Naive thymus-derived CD4-positive, alpha-beta T cell (primary cell): ENCODE data around the gene MCC. TPM values are rescaled to one million over a fixed set of nuclear protein-coding genes. Genes with fewer than 3 reads are reported as not detected.
A peak's percentile ranks its signal among the peaks of the same experiment; 100 is the strongest.

Experiments used
- ATAC-seq: fragments of 150-1000 bp; cut with Tn5 transposase; 2 replicates; pipeline ENCODE4 v1.10.0; 2021; ENCODE audit warnings: mild to moderate bottlenecking, moderate library complexity
- CTCF ChIA-PET: fragments of 350-600 bp; sonication (Branson Sonifier 250); formaldehyde crosslinking; loops from one replicate; lab custom pipeline; 2021; ENCODE audit warnings: antibody characterized with exemption; lab: Charles Lee
- POLR2A ChIA-PET: fragments of 350-600 bp; sonication (Branson Sonifier 250); formaldehyde crosslinking; loops from one replicate; lab custom pipeline; 2021; ENCODE audit warnings: antibody characterized with exemption, inconsistent platforms; lab: Charles Lee
- DNase-seq, 9 donors: peaks; one replicate each; pipeline versions ENCODE4 v3.0.0 to v3.0.0-alpha.2; 2020 to 2022; ENCODE audit warnings: mixed read lengths in 1 of 9
- H3K27ac ChIP-seq: one replicate; pipeline ENCODE4 v1.7.0; 2013; ENCODE audit warnings: mild to moderate bottlenecking, low read depth, low read length, moderate library complexity
- H3K27me3 ChIP-seq, 2 donors: one replicate each; pipeline ENCODE4 v1.7.0; 2013; ENCODE audit warnings: low read length in 2 of 2, mild to moderate bottlenecking in 2 of 2, moderate library complexity in 2 of 2; ENCODE audit not compliant: control insufficient read depth in 2 of 2, insufficient read depth in 2 of 2
- H3K36me3 ChIP-seq, 3 experiments: 1 replicate in 2 of 3; 2 replicates in 1 of 3; pipeline ENCODE4 v1.7.0; 2013; ENCODE audit warnings: low read length in 3 of 3, mild to moderate bottlenecking in 3 of 3, moderate library complexity in 1 of 3; ENCODE audit not compliant: insufficient read depth in 3 of 3, control insufficient read depth in 2 of 3
- H3K4me1 ChIP-seq, 2 donors: one replicate each; pipeline ENCODE4 v1.7.0; 2013; ENCODE audit warnings: low read length in 2 of 2, mild to moderate bottlenecking in 2 of 2, moderate library complexity in 1 of 2; ENCODE audit not compliant: control insufficient read depth in 2 of 2, insufficient read depth in 2 of 2
- H3K4me3 ChIP-seq: 2 replicates; pipeline ENCODE4 v1.7.0; 2013; ENCODE audit warnings: mild to moderate bottlenecking, low read length
- H3K9me3 ChIP-seq, 3 experiments: 1 replicate in 2 of 3; 2 replicates in 1 of 3; pipeline ENCODE4 v1.7.0; 2013; ENCODE audit warnings: low read length in 3 of 3; ENCODE audit not compliant: control insufficient read depth in 2 of 3
- H3K27ac Mint-ChIP-seq, 9 donors: one replicate each; pipeline ENCODE4 v1.8.0; 2020 to 2022; ENCODE audit warnings: mixed read lengths in 9 of 9, mild to moderate bottlenecking in 8 of 9, moderate library complexity in 5 of 9, inconsistent platforms in 2 of 9
- H3K27me3 Mint-ChIP-seq, 5 donors: one replicate each; pipeline ENCODE4 v1.8.0; 2021 to 2022; ENCODE audit warnings: mixed read lengths in 5 of 5, mild to moderate bottlenecking in 1 of 5
- H3K36me3 Mint-ChIP-seq, 5 donors: one replicate each; pipeline ENCODE4 v1.8.0; 2020 to 2022; ENCODE audit warnings: mixed read lengths in 5 of 5, mild to moderate bottlenecking in 3 of 5, inconsistent platforms in 1 of 5
- H3K4me1 Mint-ChIP-seq, 7 donors: one replicate each; pipeline ENCODE4 v1.8.0; 2020 to 2022; ENCODE audit warnings: mixed read lengths in 7 of 7, mild to moderate bottlenecking in 3 of 7, inconsistent platforms in 1 of 7
- H3K4me3 Mint-ChIP-seq, 10 donors: one replicate each; pipeline ENCODE4 v1.8.0; 2020 to 2022; ENCODE audit warnings: mild to moderate bottlenecking in 10 of 10, mixed read lengths in 10 of 10, moderate library complexity in 6 of 10, inconsistent platforms in 2 of 10
- H3K9me3 Mint-ChIP-seq, 11 donors: one replicate each; pipeline ENCODE4 v1.8.0; 2020 to 2022; ENCODE audit warnings: mixed read lengths in 11 of 11, mild to moderate bottlenecking in 4 of 11, inconsistent platforms in 1 of 11, moderate library complexity in 1 of 11
- intact Hi-C, 2 donors: fragments of 100-400 bp; cut with micrococcal nuclease; formaldehyde crosslinking; loops; one replicate each; pipeline ENCODE4 v1.15.1; 2023
- polyA plus RNA-seq, 2 donors: library from polyadenylated mRNA; unstranded; fragments of 300-500 nt; fragmentation: Illumina TruSeq; gene quantifications; one replicate each; pipeline ENCODE4 v1.2.3, GENCODE V29; 2021
- total RNA-seq, 6 experiments: library from RNA in 5 of 6; stranded (reverse) in 5 of 6; gene quantifications; 1 replicate in 5 of 6; 2 replicates in 1 of 6; pipeline ENCODE4 v1.2.3 and lab custom pipeline; 2021 to 2026

Gene MCC
- total and polyA plus RNA-seq, 7 experiments from 2014 or later: 0.56 to 3.0 (median 0.89) TPM

- H3K4me3 Mint-ChIP-seq: no peak overlapping the region
- ChIA-PET POLR2A (no interaction called here), CTCF (no interaction called here)
- no peaks in the 10 kb centered on the region for H3K4me1 ChIP-seq
- H3K27ac ChIP-seq: no peak overlapping the region
- ATAC-seq: no peak
- H3K36me3 ChIP-seq: no peaks in the 10 kb centered on the region
- no peak overlapping the region for H3K4me3 ChIP-seq
- DNase-seq: no peak
- peak overlapping the region in 1 of 9 donors; percentile 59 for H3K27ac Mint-ChIP-seq
- H3K4me1 Mint-ChIP-seq: peaks cover 0 to 4% (median 0%) of the 10 kb centered on the region in 7 donors
- intact Hi-C loops: no loop called here
- peaks cover 0 to 4% (median 0%) of the 10 kb centered on the region in 5 donors for H3K27me3 Mint-ChIP-seq
- no peaks in the 10 kb centered on the region for H3K27me3 ChIP-seq
- H3K36me3 Mint-ChIP-seq: no peaks in the 10 kb centered on the region
- H3K9me3 ChIP-seq: no peaks in the 10 kb centered on the region
- no peaks in the 10 kb centered on the region for H3K9me3 Mint-ChIP-seq
Measured at GRCh38 chr5:113280541-113280940, 207.7 kb downstream of the MCC start.

GRCh38 chr5:113278976-113279375 lies 209.3 kb downstream of the MCC start:
- Histone ChIP-seq H3K4me1 (no peaks in the 10 kb centered on the region), H3K27me3 (no peaks in the 10 kb centered on the region), H3K9me3 (no peaks in the 10 kb centered on the region), H3K36me3 (no peaks in the 10 kb centered on the region), H3K4me3 (no peak overlapping the region), H3K27ac (no peak overlapping the region)
- peaks cover 0 to 3% (median 0%) of the 10 kb centered on the region in 5 donors for H3K27me3 Mint-ChIP-seq
- no peak overlapping the region for H3K27ac Mint-ChIP-seq
- ChIA-PET POLR2A (no interaction called here), CTCF (no interaction called here)
- H3K4me3 Mint-ChIP-seq: no peak overlapping the region
- H3K36me3 Mint-ChIP-seq: no peaks in the 10 kb centered on the region
- no peak for DNase-seq
- ATAC-seq: no peak
- H3K9me3 Mint-ChIP-seq: no peaks in the 10 kb centered on the region
- intact Hi-C loops: no loop called here
- H3K4me1 Mint-ChIP-seq: peaks cover 2 to 7% (median 3%) of the 10 kb centered on the region in 7 donors

- CTCF ChIA-PET: no interaction called here
- Histone ChIP-seq H3K36me3 (no peaks in the 10 kb centered on the region), H3K27me3 (no peaks in the 10 kb centered on the region), H3K9me3 (no peaks in the 10 kb centered on the region), H3K4me1 (no peaks in the 10 kb centered on the region), H3K4me3 (no peak overlapping the region), H3K27ac (no peak overlapping the region)
- peaks cover 0 to 3% (median 0%) of the 10 kb centered on the region in 5 donors for H3K27me3 Mint-ChIP-seq
- no peaks in the 10 kb centered on the region for H3K36me3 Mint-ChIP-seq
- H3K4me1 Mint-ChIP-seq: peaks cover 4 to 12% (median 6%) of the 10 kb centered on the region in 7 donors
- H3K4me3 Mint-ChIP-seq: no peak overlapping the region
- intact Hi-C loops: no loop called here
- DNase-seq (no peak), ATAC-seq (no peak)
- H3K27ac Mint-ChIP-seq: no peak overlapping the region
- POLR2A ChIA-PET: no interaction called here
- no peaks in the 10 kb centered on the region for H3K9me3 Mint-ChIP-seq
Measured at GRCh38 chr5:113276493-113276892, 211.8 kb downstream of the MCC start.

- Histone ChIP-seq H3K27ac (no peak overlapping the region), H3K36me3 (no peaks in the 10 kb centered on the region), H3K4me3 (no peak overlapping the region), H3K4me1 (no peaks in the 10 kb centered on the region), H3K9me3 (no peaks in the 10 kb centered on the region), H3K27me3 (no peaks in the 10 kb centered on the region)
- no peak overlapping the region for H3K4me3 Mint-ChIP-seq
- DNase-seq (no peak), ATAC-seq (no peak)
- intact Hi-C loops: no loop called here
- ChIA-PET POLR2A (interaction anchor here (0.6 kb wide), 1 partner anchor 13 kb away, joined by 3 read pairs; no protein-coding TSS in a partner anchor), CTCF (no interaction called here)
- H3K27me3 Mint-ChIP-seq: peaks cover 0 to 3% (median 0%) of the 10 kb centered on the region in 5 donors
- no peaks in the 10 kb centered on the region for H3K9me3 Mint-ChIP-seq
- H3K4me1 Mint-ChIP-seq: peaks cover 4 to 12% (median 6%) of the 10 kb centered on the region in 7 donors
- H3K27ac Mint-ChIP-seq: no peak overlapping the region
- H3K36me3 Mint-ChIP-seq: no peaks in the 10 kb centered on the region
Measured at GRCh38 chr5:113276001-113276400, 212.3 kb downstream of the MCC start.

GRCh38 chr5:113274836-113275414 lies 213.3 kb downstream of the MCC start:
- Mint-ChIP-seq H3K9me3 (no peaks in the 10 kb centered on the region), H3K27me3 (peaks cover 0 to 3% (median 0%) of the 10 kb centered on the region in 5 donors), H3K4me1 (peaks cover 4 to 12% (median 6%) of the 10 kb centered on the region in 7 donors), H3K4me3 (no peak overlapping the region), H3K36me3 (no peaks in the 10 kb centered on the region), H3K27ac (no peak overlapping the region)
- no peak overlapping the region for H3K4me3 ChIP-seq
- no peak overlapping the region for H3K27ac ChIP-seq
- ChIA-PET CTCF (interaction anchor here (0.6 kb wide), 1 partner anchor 348 kb away, joined by 4 read pairs; no protein-coding TSS in a partner anchor), POLR2A (no interaction called here)
- H3K9me3 ChIP-seq: no peaks in the 10 kb centered on the region
- no peak for DNase-seq
- ATAC-seq: no peak
- no peaks in the 10 kb centered on the region for H3K27me3 ChIP-seq
- H3K36me3 ChIP-seq: no peaks in the 10 kb centered on the region
- intact Hi-C loops: no loop called here
- no peaks in the 10 kb centered on the region for H3K4me1 ChIP-seq

- no peaks in the 10 kb centered on the region for H3K36me3 ChIP-seq
- H3K27me3 Mint-ChIP-seq: peaks cover 0 to 3% (median 0%) of the 10 kb centered on the region in 5 donors
- no peak overlapping the region for H3K27ac ChIP-seq
- intact Hi-C loops: no loop called here
- DNase-seq (peak in 2 of 9 donors; percentile 15 to 18), ATAC-seq (peak; percentile 74)
- H3K4me3 Mint-ChIP-seq: no peak overlapping the region
- no peaks in the 10 kb centered on the region for H3K9me3 ChIP-seq
- no peaks in the 10 kb centered on the region for H3K9me3 Mint-ChIP-seq
- H3K36me3 Mint-ChIP-seq: no peaks in the 10 kb centered on the region
- H3K27ac Mint-ChIP-seq: no peak overlapping the region
- peaks cover 6 to 16% (median 13%) of the 10 kb centered on the region in 7 donors for H3K4me1 Mint-ChIP-seq
- no peaks in the 10 kb centered on the region for H3K27me3 ChIP-seq
- POLR2A ChIA-PET: no interaction called here
- H3K4me3 ChIP-seq: no peak overlapping the region
- CTCF ChIA-PET: no interaction called here
- H3K4me1 ChIP-seq: no peaks in the 10 kb centered on the region
Measured at GRCh38 chr5:113273948-113274347, 214.3 kb downstream of the MCC start.
